Trophoblast cell (in vitro differentiated cells and primary cell): ENCODE results near the gene LPCAT3.

Source experiments
- DNase-seq, 2 donors: peaks; one replicate each; pipeline ENCODE4 v3.0.0-alpha.2; 2016
- H2AFZ ChIP-seq: 2 replicates; pipeline ENCODE4 v1.6.1; 2013; ENCODE audit warnings: low read length, moderate library complexity, mild to moderate bottlenecking; ENCODE audit not compliant: insufficient read depth, poor library complexity
- H2AK5ac ChIP-seq: 2 replicates; pipeline ENCODE4 v1.6.1; 2013; ENCODE audit warnings: mild to moderate bottlenecking, low read length
- H2BK120ac ChIP-seq: 2 replicates; pipeline ENCODE4 v1.6.1; 2013; ENCODE audit warnings: low read length, mild to moderate bottlenecking, moderate library complexity; ENCODE audit not compliant: insufficient read depth, poor library complexity
- H2BK12ac ChIP-seq: 2 replicates; pipeline ENCODE4 v1.6.1; 2013; ENCODE audit warnings: mild to moderate bottlenecking, low read length, moderate library complexity
- H2BK5ac ChIP-seq: 2 replicates; pipeline ENCODE4 v1.6.1; 2013; ENCODE audit warnings: low read length, low read depth, moderate library complexity, mild to moderate bottlenecking; ENCODE audit not compliant: poor library complexity
- H3K14ac ChIP-seq: 2 replicates; pipeline ENCODE4 v1.6.1; 2013; ENCODE audit warnings: mild to moderate bottlenecking, low read length
- H3K18ac ChIP-seq: 2 replicates; pipeline ENCODE4 v1.6.1; 2013; ENCODE audit warnings: mild to moderate bottlenecking, low read length
- H3K23ac ChIP-seq: 2 replicates; pipeline ENCODE4 v1.6.1; 2013; ENCODE audit warnings: low read length
- H3K27ac ChIP-seq: 2 replicates; pipeline ENCODE4 v1.5.1; 2013; ENCODE audit warnings: low read depth, mild to moderate bottlenecking, inconsistent platforms, low read length, moderate library complexity
- H3K27me3 ChIP-seq: 2 replicates; pipeline ENCODE4 v1.6.1; 2013; ENCODE audit warnings: inconsistent platforms, mild to moderate bottlenecking, low read length, moderate library complexity; ENCODE audit not compliant: insufficient read depth
- H3K36me3 ChIP-seq, 2 experiments: 1 replicate in 1 of 2; 2 replicates in 1 of 2; pipeline ENCODE4 v1.6.1; 2013; ENCODE audit warnings: low read length in 2 of 2, mild to moderate bottlenecking in 2 of 2, moderate library complexity in 1 of 2; ENCODE audit not compliant: insufficient read depth in 2 of 2, control insufficient read depth in 1 of 2
- H3K4ac ChIP-seq: 2 replicates; pipeline ENCODE4 v1.6.1; 2013; ENCODE audit warnings: low read depth, mild to moderate bottlenecking, low read length, moderate library complexity
- H3K4me1 ChIP-seq, 2 experiments: 1 replicate in 1 of 2; 2 replicates in 1 of 2; pipeline ENCODE4 v1.6.1; 2013; ENCODE audit warnings: low read length in 2 of 2, mild to moderate bottlenecking in 2 of 2, moderate library complexity in 1 of 2; ENCODE audit not compliant: insufficient read depth in 2 of 2, control insufficient read depth in 1 of 2
- H3K4me2 ChIP-seq: 2 replicates; pipeline ENCODE4 v1.6.1; 2013; ENCODE audit warnings: inconsistent platforms, mild to moderate bottlenecking, low read length, moderate library complexity
- H3K4me3 ChIP-seq: 2 replicates; pipeline ENCODE4 v1.5.1; 2013; ENCODE audit warnings: mild to moderate bottlenecking, low read depth, low read length, inconsistent platforms
- H3K79me1 ChIP-seq: one replicate; pipeline ENCODE4 v1.6.1; 2013; ENCODE audit warnings: low read length
- H3K79me2 ChIP-seq: 2 replicates; pipeline ENCODE4 v1.6.1; 2013; ENCODE audit warnings: low read length, mild to moderate bottlenecking; ENCODE audit not compliant: control insufficient read depth, insufficient read depth, poor library complexity
- H3K9ac ChIP-seq: 2 replicates; pipeline ENCODE4 v1.6.1; 2013; ENCODE audit warnings: mild to moderate bottlenecking, low read length
- H3K9me3 ChIP-seq: 2 replicates; pipeline ENCODE4 v1.6.1; 2013; ENCODE audit warnings: low read depth, mild to moderate bottlenecking, control low read depth, inconsistent platforms, low read length; ENCODE audit not compliant: insufficient read depth
- H4K12ac ChIP-seq: 2 replicates; pipeline ENCODE4 v1.6.1; 2013; ENCODE audit warnings: low read depth, mild to moderate bottlenecking, low read length, moderate library complexity
- H4K8ac ChIP-seq: 2 replicates; pipeline ENCODE4 v1.6.1; 2013; ENCODE audit warnings: low read depth, mild to moderate bottlenecking, low read length, moderate library complexity
- H4K91ac ChIP-seq: one replicate; pipeline ENCODE4 v1.6.1; 2013; ENCODE audit warnings: low read depth, mild to moderate bottlenecking, low read length, moderate library complexity
- WGBS: extraction: QIAGEN DNeasy Blood & Tissue Kit; methylation state at CpG from one replicate; pipeline ENCODE4 v1.1.7; 2013; ENCODE audit warnings: missing lambda C conversion rate; ENCODE audit not compliant: insufficient read length, insufficient coverage; ENCODE audit errors: extremely low coverage; 5-methylcytosine and 5-hydroxymethylcytosine counted together

Gene LPCAT3

GRCh38 chr12:7032990-7033389, 14.7 kb upstream of the LPCAT3 start:
- Histone ChIP-seq H3K79me2 (no peaks in the 10 kb centered on the region), H3K4me2 (no peak overlapping the region), H4K12ac (no peak overlapping the region), H3K9ac (no peak overlapping the region), H3K4me3 (no peak overlapping the region), H3K79me1 (no peaks in the 10 kb centered on the region), H3K4me1 (no peaks in the 10 kb centered on the region), H3K23ac (no peak overlapping the region), H4K8ac (no peak overlapping the region), H2BK5ac (no peak overlapping the region), H4K91ac (no peak overlapping the region), H3K14ac (no peak overlapping the region), H2AFZ (no peak overlapping the region), H3K18ac (no peak overlapping the region), H3K9me3 (peaks cover 3% of the 10 kb centered on the region), H3K4ac (no peak overlapping the region), H2BK120ac (no peak overlapping the region), H3K27me3 (no peaks in the 10 kb centered on the region), H3K36me3 (no peaks in the 10 kb centered on the region), H3K27ac (no peak overlapping the region), H2AK5ac (no peak overlapping the region), H2BK12ac (no peak overlapping the region)
- WGBS = no CpG with 5 or more reads among the region's 2 CpGs
- no peak for DNase-seq

- H3K9me3 ChIP-seq = peaks cover 3% of the 10 kb centered on the region
- H3K27me3 ChIP-seq = no peaks in the 10 kb centered on the region
- H3K4me2 ChIP-seq = no peak overlapping the region
- DNase-seq = no peak
- H2BK120ac ChIP-seq = no peak overlapping the region
- no peak overlapping the region for H2BK5ac ChIP-seq
- no peak overlapping the region for H3K14ac ChIP-seq
- H3K79me2 ChIP-seq = no peaks in the 10 kb centered on the region
- no peak overlapping the region for H3K4me3 ChIP-seq
- H2BK12ac ChIP-seq = no peak overlapping the region
- no peaks in the 10 kb centered on the region for H3K79me1 ChIP-seq
- no peaks in the 10 kb centered on the region for H3K36me3 ChIP-seq
- H3K18ac ChIP-seq = no peak overlapping the region
- H3K4ac ChIP-seq = no peak overlapping the region
- H3K27ac ChIP-seq = no peak overlapping the region
- H3K4me1 ChIP-seq = no peaks in the 10 kb centered on the region
- no CpG with 5 or more reads among the region's 6 CpGs for WGBS
- no peak overlapping the region for H2AFZ ChIP-seq
- no peak overlapping the region for H3K9ac ChIP-seq
- H2AK5ac ChIP-seq = no peak overlapping the region
- H4K8ac ChIP-seq = no peak overlapping the region
- no peak overlapping the region for H4K12ac ChIP-seq
- no peak overlapping the region for H3K23ac ChIP-seq
- no peak overlapping the region for H4K91ac ChIP-seq
Measured at GRCh38 chr12:7031306-7031705, 13.0 kb upstream of the LPCAT3 start.

- no peak overlapping the region for H3K23ac ChIP-seq
- no peak overlapping the region for H2AK5ac ChIP-seq
- H3K9ac ChIP-seq = no peak overlapping the region
- H3K27ac ChIP-seq = no peak overlapping the region
- H3K36me3 ChIP-seq = no peaks in the 10 kb centered on the region
- H4K8ac ChIP-seq = no peak overlapping the region
- DNase-seq = no peak
- no peak overlapping the region for H3K4me3 ChIP-seq
- H3K4me2 ChIP-seq = no peak overlapping the region
- no peak overlapping the region for H4K12ac ChIP-seq
- H3K4ac ChIP-seq = no peak overlapping the region
- no peak overlapping the region for H2BK120ac ChIP-seq
- no peak overlapping the region for H3K14ac ChIP-seq
- whole genome bisulfite sequencing = no CpG with 5 or more reads among the region's 1 CpG
- H3K9me3 ChIP-seq = peaks cover 3% of the 10 kb centered on the region
- no peaks in the 10 kb centered on the region for H3K79me1 ChIP-seq
- no peaks in the 10 kb centered on the region for H3K27me3 ChIP-seq
- H2AFZ ChIP-seq = no peak overlapping the region
- H3K18ac ChIP-seq = no peak overlapping the region
- H2BK12ac ChIP-seq = no peak overlapping the region
- no peak overlapping the region for H4K91ac ChIP-seq
- H3K79me2 ChIP-seq = no peaks in the 10 kb centered on the region
- H2BK5ac ChIP-seq = no peak overlapping the region
- H3K4me1 ChIP-seq = no peaks in the 10 kb centered on the region
Measured at GRCh38 chr12:7026854-7027253, 8.6 kb upstream of the LPCAT3 start.

- H3K36me3 ChIP-seq = no peaks in the 10 kb centered on the region
- no peak overlapping the region for H2AK5ac ChIP-seq
- no peak overlapping the region for H4K91ac ChIP-seq
- no peak overlapping the region for H2BK12ac ChIP-seq
- no peak overlapping the region for H3K4me3 ChIP-seq
- no peak overlapping the region for H3K14ac ChIP-seq
- no peak overlapping the region for H2BK5ac ChIP-seq
- no peak overlapping the region for H3K23ac ChIP-seq
- no peak overlapping the region for H3K4ac ChIP-seq
- no peak for DNase-seq
- H3K79me1 ChIP-seq = peaks cover 4% of the 10 kb centered on the region
- peaks cover 0 to 2% of the 10 kb centered on the region in 2 experiments for H3K4me1 ChIP-seq
- no peak overlapping the region for H2AFZ ChIP-seq
- H3K18ac ChIP-seq = no peak overlapping the region
- no peak overlapping the region for H3K27ac ChIP-seq
- no peaks in the 10 kb centered on the region for H3K79me2 ChIP-seq
- H3K4me2 ChIP-seq = no peak overlapping the region
- no peaks in the 10 kb centered on the region for H3K27me3 ChIP-seq
- no CpG with 5 or more reads among the region's 3 CpGs for WGBS
- no peak overlapping the region for H4K8ac ChIP-seq
- no peak overlapping the region for H3K9ac ChIP-seq
- H2BK120ac ChIP-seq = no peak overlapping the region
- no peaks in the 10 kb centered on the region for H3K9me3 ChIP-seq
- H4K12ac ChIP-seq = no peak overlapping the region
Measured at GRCh38 chr12:7023114-7023513, 4.8 kb upstream of the LPCAT3 start.
